Embryonic facial prominence (tissue), 1 donor: ENCODE measurements around the gene ZNF529.
"Not testable (repeated sequence)": the region's sequence is repeated elsewhere in the genome, so short reads cannot be mapped to it uniquely, and the experiment has no call there.

Source experiments
- DNase-seq: peaks from one replicate; pipeline ENCODE4 v3.0.0-alpha.2; 2016; ENCODE audit errors: extremely low spot score

The ZNF529 gene

DNA sequence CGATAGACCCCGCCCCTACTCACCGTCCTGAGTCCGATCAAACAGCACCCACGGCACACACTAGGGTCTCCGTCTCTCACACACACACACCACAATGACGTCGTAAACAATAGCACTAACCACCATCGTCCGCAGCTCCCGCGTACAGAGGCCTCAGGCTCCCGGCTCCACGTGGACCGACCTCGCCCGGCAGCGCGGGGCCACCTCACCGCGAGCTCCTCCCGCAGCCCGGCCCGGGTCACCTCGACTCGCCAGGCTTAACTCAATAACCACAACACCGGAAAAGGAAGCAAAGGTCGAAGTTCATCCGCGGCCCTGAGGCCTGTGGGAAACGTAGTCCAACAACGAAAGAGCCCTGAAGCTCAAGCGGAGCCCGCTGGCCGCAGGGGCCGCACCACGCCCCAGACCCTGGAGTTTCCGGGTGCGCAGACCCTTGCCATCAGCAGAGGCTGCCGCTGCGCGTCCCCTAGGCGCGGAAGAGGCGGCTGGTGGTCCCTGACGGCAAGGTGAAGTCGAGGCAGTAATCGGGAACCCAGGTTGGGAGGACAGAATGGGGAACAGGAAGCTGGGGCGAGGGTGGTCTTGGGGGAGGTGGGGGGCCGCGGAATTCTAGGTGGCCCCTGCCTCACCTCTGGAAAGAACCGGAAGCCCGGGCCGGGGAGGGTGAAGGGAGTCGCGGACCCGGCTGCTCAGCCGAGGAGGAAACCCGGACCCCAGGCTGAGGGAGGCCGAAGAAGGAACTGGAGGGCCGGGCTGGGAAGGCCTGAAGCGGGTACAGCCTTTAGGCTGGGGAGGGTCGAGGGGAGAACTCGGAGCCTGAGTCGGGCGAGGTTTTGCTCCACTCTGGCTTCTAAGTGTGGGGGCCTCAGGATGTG lies at the start of gene ZNF529:
ZNF529 (minus strand) TSS at position 273 of the 875 bp plus-strand sequence. CDS start 946 bp downstream, outside the sequence.
- DNase-seq, result peak; percentile 81

DNA sequence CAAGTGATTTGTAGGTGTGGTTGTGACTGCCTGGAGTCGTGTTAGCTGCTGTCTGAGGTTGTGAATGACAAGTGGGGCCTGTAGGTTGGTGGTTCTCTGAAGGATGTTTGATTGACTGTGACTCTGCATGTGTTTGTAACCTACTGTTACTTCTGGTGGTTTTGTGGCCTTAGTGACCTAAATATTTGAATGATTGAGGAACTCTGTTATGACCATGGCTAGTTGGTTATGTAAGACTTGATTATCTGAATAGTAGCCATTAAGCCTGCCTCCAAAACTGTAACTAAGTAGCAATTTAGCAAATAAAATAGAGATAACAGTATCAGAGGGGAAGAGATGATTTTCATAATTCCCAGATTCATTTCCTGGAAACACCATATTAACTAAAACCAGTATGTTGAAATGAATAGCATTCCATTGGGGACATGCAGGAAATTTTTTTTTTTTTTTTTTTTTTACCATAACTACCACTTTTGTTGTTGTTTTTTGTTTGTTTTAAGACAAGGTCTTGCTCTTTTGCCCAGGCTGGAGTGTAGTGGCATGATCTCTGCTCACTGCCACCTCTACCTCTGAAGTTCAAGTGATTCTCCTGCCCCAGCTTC lies 32.9 kb upstream of the ZNF529 start:
- DNase-seq, result no peak

DNA sequence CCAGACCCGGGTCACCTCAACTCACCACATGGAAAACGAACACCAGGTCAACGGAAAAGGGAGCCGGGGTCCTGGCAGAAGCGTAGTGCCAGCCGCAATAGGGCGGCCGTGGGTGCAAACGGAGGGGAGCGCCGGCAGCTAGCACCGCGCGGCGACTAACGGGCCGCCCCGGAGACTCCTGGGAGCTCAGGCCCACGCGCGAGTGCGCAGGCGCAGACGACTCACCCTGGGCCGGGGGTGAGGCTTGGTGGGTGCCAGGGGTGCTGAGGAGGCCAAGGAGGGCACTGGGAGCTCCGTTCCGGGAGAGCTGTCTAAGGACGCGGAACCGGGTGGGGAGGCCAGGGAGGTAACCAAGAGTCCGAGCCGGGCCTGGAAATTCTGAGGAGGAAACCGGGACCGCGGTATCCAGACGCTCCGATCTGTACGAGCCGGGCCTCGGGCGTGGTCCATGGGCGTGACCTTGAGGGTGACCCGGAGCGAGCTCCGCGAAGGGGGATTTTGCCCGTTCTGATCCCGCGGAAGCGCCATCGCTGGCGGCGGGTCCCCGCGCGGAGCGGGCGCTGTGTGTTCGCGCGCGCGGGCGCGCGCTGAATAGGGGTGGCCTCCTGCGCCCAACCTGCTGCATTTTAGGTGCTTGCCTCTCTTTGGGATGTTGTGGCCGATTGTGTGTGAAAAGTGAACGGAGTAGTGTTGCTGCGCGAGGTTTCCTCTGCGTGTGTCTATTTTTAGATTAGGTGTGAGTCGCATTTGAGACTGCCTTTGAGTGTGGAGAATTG lies 32.2 kb upstream of the ZNF529 start, which contains the start of gene ZNF382:
ZNF382 (plus strand) TSS at position 213 of the 776 bp plus-strand sequence. CDS start 4,602 bp downstream, outside the sequence.
- peak; percentile 35 for DNase-seq

DNA sequence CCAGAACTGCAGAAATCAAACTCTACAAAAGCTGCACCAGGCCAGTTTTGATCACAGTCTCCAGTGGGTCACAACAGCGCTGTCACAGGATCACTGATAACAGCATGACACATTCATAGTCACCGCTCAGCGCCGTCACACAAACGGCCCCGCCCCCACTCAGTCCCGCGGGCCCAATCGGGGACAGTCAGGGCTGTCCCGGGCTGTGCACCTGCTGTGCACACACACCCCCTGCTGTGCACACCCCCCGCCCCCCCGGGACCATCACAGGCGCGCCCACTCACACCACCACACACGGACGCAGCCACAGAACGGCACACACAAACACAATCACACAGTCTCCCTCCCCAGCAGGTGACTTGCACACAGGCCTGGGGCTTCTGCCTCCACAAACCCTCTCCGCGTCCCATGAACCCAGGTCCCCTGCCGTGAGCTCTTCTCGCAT lies 31.6 kb upstream of the ZNF529 start:
- no peak for DNase-seq

DNA sequence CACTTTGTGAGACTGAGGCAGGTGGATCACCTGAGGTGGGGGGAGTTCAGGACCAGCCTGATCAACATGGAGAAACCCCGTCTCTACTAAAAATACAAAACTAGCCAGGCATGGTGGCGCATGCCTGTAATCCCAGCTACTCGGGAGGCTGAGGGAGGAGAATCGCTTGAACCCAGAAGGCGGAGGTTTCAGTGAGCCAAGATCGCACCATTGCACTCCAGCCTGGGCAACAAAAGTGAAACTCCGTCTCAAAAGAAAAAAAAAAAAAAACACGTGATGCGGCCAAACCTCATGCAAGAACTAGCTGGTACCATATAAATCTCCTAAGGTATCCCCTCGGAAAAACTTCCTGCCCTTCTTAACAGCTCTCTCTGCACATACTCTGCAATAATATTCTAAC lies 29.6 kb upstream of the ZNF529 start:
- DNase-seq, result not testable (repeated sequence)

DNA sequence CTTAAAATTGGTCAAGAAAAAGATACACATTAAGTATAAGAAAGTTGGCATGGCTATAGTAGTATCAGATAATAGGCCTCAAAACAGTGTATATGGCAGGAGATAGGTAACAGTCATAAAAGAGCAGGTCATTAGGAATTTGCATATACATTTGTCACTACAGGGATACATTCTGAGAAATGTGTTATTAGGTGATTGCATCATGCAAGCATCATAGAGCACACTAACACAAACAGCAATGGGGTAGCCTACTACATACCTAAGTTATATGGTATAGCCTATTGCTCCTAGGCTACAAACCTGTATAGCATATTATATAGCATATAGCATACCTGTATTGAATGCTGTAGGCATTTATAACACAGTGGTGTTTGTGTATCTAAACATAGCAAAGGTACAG lies 6.2 kb upstream of the ZNF529 start:
- DNase-seq, result no peak

DNA sequence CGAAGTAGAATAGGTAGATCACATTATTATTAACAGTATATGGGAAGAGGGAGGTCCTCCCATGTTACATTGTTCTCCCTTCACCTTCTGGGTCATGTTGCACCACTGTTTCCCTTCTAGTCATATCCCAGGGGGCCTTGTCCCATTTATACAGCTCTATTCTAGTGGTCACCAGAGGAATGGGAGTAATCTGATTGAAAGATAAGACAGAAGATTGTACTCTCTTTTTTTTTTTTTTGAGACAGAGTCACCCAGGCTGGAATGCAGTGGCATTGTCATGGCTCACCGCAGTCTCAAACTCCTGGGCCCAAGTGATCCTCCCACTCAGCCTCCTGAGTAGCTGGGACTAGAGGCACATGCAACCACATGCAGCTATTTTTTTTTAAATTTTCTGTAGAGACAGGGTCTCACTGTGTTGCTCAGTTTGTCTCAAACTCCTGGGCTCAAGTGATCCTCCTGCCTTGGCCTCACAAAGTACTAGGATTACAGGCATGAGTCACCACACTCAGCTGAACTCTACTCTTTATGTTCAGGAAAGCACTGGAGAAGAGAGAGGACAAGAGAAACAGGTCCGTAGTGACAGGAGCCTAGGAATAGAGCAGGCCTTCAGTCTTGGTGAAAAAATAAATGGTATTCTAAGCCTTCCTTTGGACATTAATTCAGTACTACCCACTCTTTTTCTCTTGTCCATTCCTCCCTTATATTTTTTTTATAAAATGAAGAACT lies 4.3 kb upstream of the ZNF529 start:
- DNase-seq, result no peak

DNA sequence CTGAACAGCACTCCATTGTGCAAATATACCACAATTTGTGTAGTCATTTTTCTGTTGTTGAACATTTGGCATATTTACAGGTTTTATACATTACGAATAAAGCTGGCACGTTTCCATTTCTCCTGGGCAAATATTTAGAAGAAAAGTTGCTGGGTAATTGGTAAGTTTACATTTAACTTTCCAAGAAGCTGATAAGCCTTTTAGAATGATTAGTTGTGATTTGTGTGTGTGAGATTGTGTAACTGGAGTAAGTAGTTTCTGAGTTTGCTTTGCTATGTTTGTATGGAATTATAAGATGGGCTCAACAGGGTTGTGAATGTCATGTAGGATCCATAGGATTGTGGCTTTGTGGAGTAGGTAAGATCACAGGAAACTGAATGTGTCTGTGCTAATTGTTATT lies 1.6 kb upstream of the ZNF529 start:
- DNase-seq, result no peak

DNA sequence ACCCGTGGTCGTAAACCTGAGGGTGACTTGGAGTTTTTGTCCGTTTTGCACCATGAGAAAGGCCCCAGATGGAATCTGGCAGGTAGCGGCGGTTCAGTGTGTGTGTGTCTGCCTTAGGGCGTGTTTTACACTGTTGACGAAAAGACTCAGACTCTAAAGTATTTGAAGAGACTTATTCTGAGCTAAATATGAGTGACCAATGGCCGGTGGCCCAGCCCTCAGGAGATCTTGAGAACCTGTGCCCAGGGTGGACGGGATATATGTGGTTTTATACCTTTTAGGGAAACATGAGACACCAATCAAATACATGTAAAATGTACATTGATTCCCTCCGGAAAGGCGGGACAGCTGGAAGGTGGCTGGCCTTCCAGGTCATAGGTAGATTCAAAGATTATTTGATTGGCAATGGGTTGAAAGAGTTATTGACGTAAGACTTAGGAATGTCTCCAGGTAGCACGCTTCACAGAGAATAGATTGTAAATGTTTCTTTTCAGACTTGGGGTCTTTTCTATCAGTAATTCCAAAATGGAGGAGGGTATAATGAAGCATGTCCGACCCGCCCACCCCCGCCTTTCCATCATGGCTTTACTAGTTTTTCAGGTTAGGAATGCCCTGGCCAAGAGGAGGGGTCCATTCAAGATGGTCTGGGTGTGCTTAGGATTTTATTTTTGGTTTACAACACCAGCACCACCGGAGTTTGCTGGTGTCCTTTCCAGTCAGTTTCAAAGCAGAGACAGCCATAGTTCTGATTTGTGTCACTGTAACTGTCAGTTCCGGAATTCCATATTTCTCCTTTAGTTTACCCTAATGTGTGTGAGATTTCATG lies 1.0 kb upstream of the ZNF529 start:
- no peak for DNase-seq

DNA sequence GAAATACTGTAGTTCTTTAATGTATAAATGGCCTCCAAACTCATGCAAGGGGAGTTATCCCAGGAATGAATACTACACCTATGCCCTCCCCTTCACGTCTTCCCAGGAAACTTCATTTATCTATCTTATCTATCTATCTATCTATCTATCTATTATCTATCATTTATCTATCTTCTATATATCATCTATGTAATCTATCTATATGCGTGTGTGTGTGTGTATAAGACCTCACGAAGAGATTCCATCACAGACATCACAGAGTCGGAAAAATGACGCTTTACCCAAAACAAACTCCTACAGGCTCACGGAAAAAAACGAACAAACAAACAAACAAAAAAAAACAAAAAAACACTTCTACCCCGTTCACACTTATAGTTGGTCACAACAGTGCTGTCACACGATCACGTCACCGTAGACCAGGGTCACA lies 486 bp downstream of the ZNF529 start:
- DNase-seq, result no peak

DNA sequence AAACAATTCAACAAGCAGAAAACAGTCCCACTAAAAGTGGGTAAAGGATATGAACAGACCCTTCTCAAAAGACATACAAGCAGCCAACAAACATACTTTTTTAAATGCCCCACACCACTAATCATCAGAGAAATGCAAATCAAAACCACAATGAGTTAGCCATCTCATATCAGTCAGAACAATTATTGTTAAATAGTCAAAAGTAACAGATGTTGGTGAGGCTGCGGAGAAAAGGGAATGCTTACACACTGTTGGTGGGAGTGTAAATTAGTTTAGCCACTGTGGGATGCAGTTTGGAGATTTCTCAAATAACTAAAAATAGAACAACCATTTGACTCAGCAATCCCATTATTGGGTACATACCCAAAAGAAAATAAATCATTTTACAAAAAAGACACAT lies 8.7 kb downstream of the ZNF529 start:
- no peak for DNase-seq

DNA sequence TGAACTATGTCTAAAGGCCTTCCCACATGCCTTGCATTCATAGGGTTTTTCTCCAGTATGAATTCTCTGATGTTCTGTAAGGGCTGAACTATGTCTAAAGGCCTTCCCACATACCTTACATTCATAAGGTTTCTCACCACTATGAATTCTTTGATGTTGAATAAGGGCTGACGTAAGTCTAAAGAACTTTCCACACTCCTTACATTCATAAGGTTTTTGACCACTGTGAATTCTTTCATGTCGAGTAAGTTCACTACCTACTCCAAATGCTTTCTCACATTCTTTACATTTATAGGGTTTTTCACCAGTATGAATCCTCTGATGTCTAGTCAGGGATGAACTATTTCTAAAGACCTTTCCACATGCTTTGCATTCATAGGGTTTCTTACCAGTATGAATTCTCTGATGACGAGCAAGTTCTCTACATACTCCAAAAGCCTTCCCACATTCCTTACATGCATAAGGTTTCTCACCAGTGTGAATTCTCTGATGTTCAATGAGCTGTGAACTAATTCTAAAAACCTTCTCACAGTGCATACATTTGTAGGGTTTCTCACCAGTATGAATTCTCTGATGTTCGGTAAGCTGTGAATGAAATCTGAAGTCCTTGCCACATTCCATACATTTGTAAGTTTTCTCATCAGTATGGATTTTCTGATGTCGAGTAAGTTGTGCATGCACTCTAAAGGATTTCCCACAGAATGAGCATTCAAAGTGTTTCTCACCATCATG lies 25.9 kb downstream of the ZNF529 start:
- no peak for DNase-seq

DNA sequence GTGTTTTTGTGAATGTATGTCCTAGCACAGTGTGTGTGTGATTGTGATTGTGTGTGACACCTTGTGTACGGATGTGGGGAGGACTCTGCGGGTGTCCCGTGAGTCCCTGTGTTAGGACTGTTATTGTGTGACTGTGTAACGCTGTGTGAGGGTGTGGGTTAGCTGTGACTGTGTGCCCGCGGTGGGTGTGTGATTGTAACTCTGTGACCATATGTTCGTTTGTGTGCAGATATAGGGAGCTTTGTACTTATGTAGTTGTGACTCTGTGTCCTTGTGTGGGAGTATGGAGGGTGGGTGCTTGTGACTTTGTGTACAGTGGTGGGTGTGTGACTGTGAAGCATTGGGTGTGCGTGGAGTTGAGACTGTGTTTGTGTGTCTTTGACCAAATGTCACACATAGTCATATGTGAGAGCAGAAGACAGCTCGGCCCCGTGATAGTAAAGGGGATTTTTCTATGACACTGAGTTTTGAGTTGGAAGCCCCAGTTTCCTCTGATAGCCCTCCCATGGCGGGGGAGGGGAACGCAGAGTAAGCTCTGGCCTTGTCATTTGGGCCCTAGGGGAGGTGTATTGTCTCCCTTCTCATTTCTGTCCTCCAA lies 44.1 kb downstream of the ZNF529 start:
- DNase-seq, result no peak

DNA sequence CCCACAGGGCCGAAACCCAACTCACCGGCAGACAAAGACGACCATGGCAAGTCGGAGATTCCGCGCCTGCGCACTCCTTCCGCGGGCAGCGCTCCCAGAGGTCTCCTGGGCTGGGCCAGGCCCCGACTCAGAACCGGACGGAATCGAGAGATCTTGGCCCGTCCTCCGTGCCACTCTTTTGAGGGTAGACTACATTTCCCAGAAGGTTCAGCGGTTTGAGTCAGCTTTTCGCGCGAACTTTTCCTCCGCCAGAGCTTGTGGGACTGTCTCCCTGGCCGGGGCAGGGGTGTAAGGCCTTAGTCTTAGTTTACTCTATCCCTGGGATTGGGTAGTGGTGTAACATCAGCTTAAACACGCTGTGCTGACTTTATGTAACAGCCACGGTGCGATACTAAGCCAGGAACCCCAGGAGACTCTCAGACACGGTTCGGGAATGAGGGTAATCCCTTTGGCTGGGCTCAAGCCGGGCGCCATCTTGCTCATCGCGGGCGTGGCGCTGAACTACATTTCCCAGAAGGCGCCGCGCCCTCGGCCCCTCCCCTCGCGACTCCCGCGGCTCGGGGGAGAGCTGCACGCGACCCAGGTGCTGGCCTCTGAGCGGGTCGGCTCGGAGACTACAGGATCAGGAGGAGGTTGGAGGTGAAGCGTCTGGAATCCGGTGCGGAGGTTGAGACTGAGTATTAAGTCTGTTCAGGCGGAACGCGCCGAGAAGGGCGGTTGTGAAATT lies 44.7 kb downstream of the ZNF529 start, which contains the start of gene ZNF260:
ZNF260 (minus strand) TSS at position 78 of the 727 bp plus-strand sequence. CDS start 13,033 bp downstream, outside the sequence.
- peak; percentile 88 for DNase-seq

DNA sequence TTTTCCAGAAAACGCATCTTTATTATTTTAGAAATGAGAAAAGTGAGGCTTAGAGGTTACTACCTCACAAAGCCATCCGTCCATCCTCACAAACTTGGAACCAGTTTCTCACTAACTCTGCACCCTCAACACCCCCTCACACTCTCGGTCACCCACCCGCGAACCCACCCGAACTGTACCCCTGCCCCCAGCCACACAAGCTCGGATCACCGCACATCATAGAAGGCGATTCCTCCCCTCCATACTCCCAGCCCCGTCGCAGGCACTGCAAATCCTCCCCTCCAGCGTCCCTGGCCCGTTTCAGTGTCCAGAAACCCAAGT lies 45.3 kb downstream of the ZNF529 start:
- DNase-seq, result no peak

DNA sequence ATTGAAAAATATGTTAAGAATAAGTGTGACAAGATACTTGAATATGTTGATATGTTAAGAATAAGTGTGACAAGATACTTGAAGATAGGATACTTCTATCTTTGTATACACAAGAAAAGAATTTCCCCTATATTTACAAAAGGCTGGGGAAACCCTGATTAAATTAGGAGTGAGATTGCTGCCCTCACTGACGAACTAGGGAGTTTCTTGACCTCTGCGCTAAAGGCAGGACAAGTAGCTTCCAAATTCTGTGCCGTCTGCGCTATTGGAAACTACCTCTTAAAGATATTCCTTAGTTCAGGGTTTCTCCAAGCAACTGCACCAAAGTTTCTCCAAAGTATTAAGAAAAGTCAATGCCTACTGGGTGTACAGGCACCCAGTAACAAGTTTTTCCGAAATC lies 45.8 kb downstream of the ZNF529 start:
- no peak for DNase-seq

DNA sequence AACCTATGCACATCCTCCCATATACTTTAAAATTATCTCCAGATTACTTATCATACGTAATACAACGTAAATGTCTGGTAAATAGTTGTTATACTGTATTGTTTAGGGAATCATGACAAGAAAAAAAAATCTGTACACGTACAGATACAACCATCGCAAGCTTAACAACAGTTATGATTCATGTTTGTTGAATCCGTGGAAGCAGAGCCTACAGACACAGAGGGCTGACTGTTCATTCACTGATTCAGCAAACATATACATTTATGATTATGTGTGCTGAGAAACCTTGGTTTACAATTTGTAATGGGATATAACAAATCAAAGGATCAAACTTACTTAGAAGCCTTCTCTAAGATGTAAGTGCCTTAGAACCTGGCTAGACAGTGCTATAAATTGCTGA lies 46.5 kb downstream of the ZNF529 start:
- DNase-seq, result no peak

DNA sequence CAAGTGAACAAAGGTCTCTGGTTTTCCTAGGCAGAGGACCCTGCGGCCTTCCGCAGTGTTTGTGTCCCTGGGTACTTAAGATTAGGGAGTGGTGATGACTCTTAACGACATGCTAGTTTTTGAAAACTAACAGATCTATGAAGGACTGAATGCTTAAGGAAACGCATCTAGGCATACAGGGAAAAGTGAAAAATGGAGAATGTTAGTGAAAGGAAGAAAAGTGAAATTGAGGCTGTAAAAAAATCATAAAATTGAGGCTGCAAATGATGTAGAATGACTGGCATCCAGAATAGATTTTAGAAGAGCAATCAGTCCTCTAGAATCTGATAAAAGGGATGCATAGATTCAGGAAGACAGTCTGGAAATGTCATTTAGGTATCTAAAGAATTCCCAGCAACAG lies 48.5 kb downstream of the ZNF529 start:
- DNase-seq, result no peak
